Mesothelial cell of epicardium (in vitro differentiated cells): ENCODE data around the gene COL4A2. TPM values are rescaled to one million over a fixed set of nuclear protein-coding genes. Genes with fewer than 3 reads are reported as not detected.

Experiments
- DNase-seq, 2 experiments: peaks; one replicate each; pipeline ENCODE4 v3.0.0; 2021; ENCODE audit warnings: low spot score in 2 of 2; ENCODE audit not compliant: unreplicated experiment in 2 of 2
- H3K27ac Mint-ChIP-seq: 2 replicates; pipeline ENCODE4 v1.8.0; 2021; ENCODE audit warnings: mixed read lengths
- H3K27me3 Mint-ChIP-seq: 2 replicates; pipeline ENCODE4 v1.8.0; 2021; ENCODE audit warnings: low read depth, mixed read lengths
- H3K36me3 Mint-ChIP-seq: 2 replicates; pipeline ENCODE4 v1.8.0; 2021; ENCODE audit warnings: mixed read lengths
- H3K4me1 Mint-ChIP-seq: 2 replicates; pipeline ENCODE4 v1.8.0; 2021; ENCODE audit warnings: mixed read lengths
- H3K4me3 Mint-ChIP-seq: 2 replicates; pipeline ENCODE4 v1.8.0; 2021; ENCODE audit warnings: mild to moderate bottlenecking, moderate library complexity, mixed read lengths
- H3K9me3 Mint-ChIP-seq: 2 replicates; pipeline ENCODE4 v1.8.0; 2021; ENCODE audit warnings: mixed read lengths
- CTCF ChIP-seq: fragments of 200-600 bp; sonication (generic); IDR thresholded peaks from one replicate; pipeline ENCODE4 v1.5.0; 2021; ENCODE audit warnings: antibody characterized with exemption; ENCODE audit not compliant: unreplicated experiment
- total RNA-seq: library from RNA; stranded (reverse); gene quantifications from 3 replicates; pipeline ENCODE4 v1.2.1, GENCODE V29; 2021

COL4A2 gene
- total RNA-seq, 1 donor from 2014 or later = 469 TPM

GRCh38 chr13:110265341-110265681 lies 41.8 kb upstream of the COL4A2 start:
- no peak for DNase-seq
- no peak for TF ChIP-seq CTCF
- H3K27me3 Mint-ChIP-seq = no peaks in the 10 kb centered on the region
- H3K27ac Mint-ChIP-seq = no peak overlapping the region
- peaks cover 39% of the 10 kb centered on the region for H3K4me1 Mint-ChIP-seq
- H3K9me3 Mint-ChIP-seq = no peaks in the 10 kb centered on the region
- no peak overlapping the region for H3K4me3 Mint-ChIP-seq
- no peaks in the 10 kb centered on the region for H3K36me3 Mint-ChIP-seq

GRCh38 chr13:110265682-110266430 lies 41.2 kb upstream of the COL4A2 start:
- no peak for TF ChIP-seq CTCF
- H3K27ac Mint-ChIP-seq = no peak overlapping the region
- H3K27me3 Mint-ChIP-seq = no peaks in the 10 kb centered on the region
- no peaks in the 10 kb centered on the region for H3K36me3 Mint-ChIP-seq
- H3K4me1 Mint-ChIP-seq = peaks cover 39% of the 10 kb centered on the region
- no peak for DNase-seq
- H3K9me3 Mint-ChIP-seq = no peaks in the 10 kb centered on the region
- H3K4me3 Mint-ChIP-seq = no peak overlapping the region

GRCh38 chr13:110266431-110266809 lies 40.7 kb upstream of the COL4A2 start:
- no peaks in the 10 kb centered on the region for H3K9me3 Mint-ChIP-seq
- H3K27ac Mint-ChIP-seq = no peak overlapping the region
- no peaks in the 10 kb centered on the region for H3K36me3 Mint-ChIP-seq
- H3K4me3 Mint-ChIP-seq = no peak overlapping the region
- peaks cover 37% of the 10 kb centered on the region for H3K4me1 Mint-ChIP-seq
- no peaks in the 10 kb centered on the region for H3K27me3 Mint-ChIP-seq
- DNase-seq = no peak
- no peak for TF ChIP-seq CTCF

- H3K4me3 Mint-ChIP-seq = no peak overlapping the region
- no peak for TF ChIP-seq CTCF
- DNase-seq = no peak
- no peaks in the 10 kb centered on the region for H3K9me3 Mint-ChIP-seq
- H3K27ac Mint-ChIP-seq = no peak overlapping the region
- no peaks in the 10 kb centered on the region for H3K36me3 Mint-ChIP-seq
- no peaks in the 10 kb centered on the region for H3K27me3 Mint-ChIP-seq
- peaks cover 31% of the 10 kb centered on the region for H3K4me1 Mint-ChIP-seq
Measured at GRCh38 chr13:110266983-110267382, 40.1 kb upstream of the COL4A2 start.

- Mint-ChIP-seq H3K4me3 (no peak overlapping the region), H3K27ac (no peak overlapping the region), H3K27me3 (no peaks in the 10 kb centered on the region), H3K9me3 (no peaks in the 10 kb centered on the region), H3K4me1 (peaks cover 22% of the 10 kb centered on the region), H3K36me3 (no peaks in the 10 kb centered on the region)
- no peak for TF ChIP-seq CTCF
- no peak for DNase-seq
Measured at GRCh38 chr13:110268061-110268460, 39.0 kb upstream of the COL4A2 start.
